Gastroesophageal sphincter (tissue), 3 donors: ENCODE results near the gene VEGFA.
"Not testable (repeated sequence)": the region's sequence is repeated elsewhere in the genome, so short reads cannot be mapped to it uniquely, and the experiment has no call there.

Experiments
- POLR2A ChIP-seq, 2 donors: fragments of 450-650 bp; IDR thresholded peaks; one replicate each; pipeline ENCODE4 v1.6.1; 2017; ENCODE audit warnings: antibody characterized with exemption in 2 of 2, mild to moderate bottlenecking in 2 of 2, moderate library complexity in 1 of 2
- POLR2AphosphoS5 ChIP-seq: sonication (generic); formaldehyde crosslinking; IDR thresholded peaks from one replicate; pipeline ENCODE4 v1.6.1; 2017; ENCODE audit warnings: antibody characterized with exemption
- TF ChIP-seq, protein P1 (sequence below), 4 experiments: fragments of 200-600 bp in 2 of 4; fragments of 450-650 bp in 2 of 4; sonication (generic) in 1 of 4; IDR thresholded peaks; one replicate each; pipeline ENCODE4 v1.5.1; 2017 to 2019; ENCODE audit warnings: antibody characterized with exemption in 4 of 4, mild to moderate bottlenecking in 2 of 4, moderate library complexity in 2 of 4

DNA sequence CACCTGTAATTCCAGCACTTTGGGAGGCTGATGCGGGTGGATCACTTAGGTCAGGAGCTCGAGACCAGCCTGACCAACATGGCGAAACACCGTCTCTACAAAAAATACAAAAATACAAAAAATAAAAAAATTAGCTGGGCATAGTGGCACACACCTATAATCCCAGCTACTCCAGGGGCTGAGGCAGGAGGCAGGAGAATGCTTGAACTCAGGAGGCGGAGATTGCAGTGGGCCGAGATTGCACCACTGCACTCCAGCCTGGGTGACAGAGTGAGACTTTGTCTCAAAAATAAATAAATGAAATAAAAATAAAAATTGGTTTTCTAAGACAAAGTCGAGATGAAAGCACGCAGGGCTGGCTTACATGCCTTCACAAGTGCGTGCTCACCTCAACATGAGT is 49.0 kb downstream of the VEGFA start:
- TF ChIP-seq, protein P1, sequence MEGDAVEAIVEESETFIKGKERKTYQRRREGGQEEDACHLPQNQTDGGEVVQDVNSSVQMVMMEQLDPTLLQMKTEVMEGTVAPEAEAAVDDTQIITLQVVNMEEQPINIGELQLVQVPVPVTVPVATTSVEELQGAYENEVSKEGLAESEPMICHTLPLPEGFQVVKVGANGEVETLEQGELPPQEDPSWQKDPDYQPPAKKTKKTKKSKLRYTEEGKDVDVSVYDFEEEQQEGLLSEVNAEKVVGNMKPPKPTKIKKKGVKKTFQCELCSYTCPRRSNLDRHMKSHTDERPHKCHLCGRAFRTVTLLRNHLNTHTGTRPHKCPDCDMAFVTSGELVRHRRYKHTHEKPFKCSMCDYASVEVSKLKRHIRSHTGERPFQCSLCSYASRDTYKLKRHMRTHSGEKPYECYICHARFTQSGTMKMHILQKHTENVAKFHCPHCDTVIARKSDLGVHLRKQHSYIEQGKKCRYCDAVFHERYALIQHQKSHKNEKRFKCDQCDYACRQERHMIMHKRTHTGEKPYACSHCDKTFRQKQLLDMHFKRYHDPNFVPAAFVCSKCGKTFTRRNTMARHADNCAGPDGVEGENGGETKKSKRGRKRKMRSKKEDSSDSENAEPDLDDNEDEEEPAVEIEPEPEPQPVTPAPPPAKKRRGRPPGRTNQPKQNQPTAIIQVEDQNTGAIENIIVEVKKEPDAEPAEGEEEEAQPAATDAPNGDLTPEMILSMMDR (IDR thresholded peaks at IDR 0.05): not testable (repeated sequence)
- TF ChIP-seq POLR2AphosphoS5; POLR2A (IDR thresholded peaks at IDR 0.05): not testable (repeated sequence)
